A549 (cell line): ENCODE measurements around the gene SIRT3. TPM values are rescaled to one million over a fixed set of nuclear protein-coding genes. Genes with fewer than 3 reads are reported as not detected.
A peak's percentile ranks its signal among the peaks of the same experiment; 100 is the strongest.

Experiments used
- ATAC-seq, 2 experiments: fragments of 200-7000 bp in 1 of 2; fragments of >200 bp in 1 of 2; cut with Nextera tagmentation in 1 of 2; cut with Tn5 transposase in 1 of 2; 3 replicates each; pipeline versions ENCODE4 v1.8.0 to v1.9.1; 2018 to 2020; ENCODE audit warnings: mild to moderate bottlenecking in 1 of 2, moderate library complexity in 1 of 2
- CTCF ChIA-PET: fragments of 300-600 bp; sonication (Branson Sonifier 250); formaldehyde crosslinking; extraction: SDS; loops from one replicate; lab custom pipeline; 2021; ENCODE audit warnings: antibody characterized with exemption, inconsistent platforms; lab: Yijun Ruan, JAX
- POLR2A ChIA-PET: fragments of 350-600 bp; formaldehyde crosslinking; extraction: SDS; loops from one replicate; lab custom pipeline; 2021; ENCODE audit warnings: antibody characterized with exemption, inconsistent platforms; lab: Yijun Ruan, JAX
- DNase-seq, 2 experiments: peaks; one replicate each; pipeline versions ENCODE4 v3.0.0 to v3.0.0-alpha.2; 2011 to 2016; ENCODE audit warnings: low read depth in 1 of 2, low spot score in 1 of 2
- FAIRE-seq: peaks from 2 replicates; lab custom pipeline; 2011; peaks lifted over from hg19 to GRCh38; lab: Jason Lieb, UNC
- H3K27ac ChIP-seq, 2 experiments: fragments of >200 bp; sonication (Bioruptor Twin); formaldehyde crosslinking; 3 replicates each; pipeline ENCODE4 v1.5.1; 2016 to 2017
- H3K4me1 ChIP-seq: fragments of >200 bp; sonication (Bioruptor Twin); formaldehyde crosslinking; 3 replicates; pipeline ENCODE4 v1.6.1; 2016
- H3K4me2 ChIP-seq: fragments of >200 bp; sonication (Bioruptor Twin); formaldehyde crosslinking; 3 replicates; pipeline ENCODE4 v1.6.1; 2016
- H3K4me3 ChIP-seq: fragments of >200 bp; sonication (Bioruptor Twin); formaldehyde crosslinking; 3 replicates; pipeline ENCODE4 v1.5.1; 2016
- H3K9me3 ChIP-seq: fragments of >200 bp; sonication (Bioruptor Twin); formaldehyde crosslinking; 3 replicates; pipeline ENCODE4 v1.6.1; 2016
- BHLHE40 ChIP-seq: IDR thresholded peaks from 2 replicates; pipeline ENCODE4 v1.6.1; 2012; ENCODE audit warnings: low read depth, low read length, inconsistent platforms
- CEBPB ChIP-seq, 2 experiments: fragments of >200 bp in 1 of 2; sonication (Bioruptor Twin) in 1 of 2; formaldehyde crosslinking in 1 of 2; IDR thresholded peaks; 2 replicates each; pipeline ENCODE4 v1.6.1; 2012 to 2016
- CTCF ChIP-seq: fragments of >200 bp; sonication (Bioruptor Twin); formaldehyde crosslinking; IDR thresholded peaks from 3 replicates; pipeline ENCODE4 v1.5.1; 2016
- ELK1 ChIP-seq: fragments of 150-350 bp; IDR thresholded peaks from 2 replicates; pipeline ENCODE4 v1.6.1; 2014; ENCODE audit warnings: low read depth, mild to moderate bottlenecking, low read length
- HES2 ChIP-seq: fragments of >200 bp; sonication (Bioruptor Twin); formaldehyde crosslinking; IDR thresholded peaks from 2 replicates; pipeline ENCODE4 v1.6.1; 2016
- JUN ChIP-seq, 2 experiments: fragments of >200 bp; sonication (Bioruptor Twin); formaldehyde crosslinking; IDR thresholded peaks; 2 replicates in 1 of 2; 3 replicates in 1 of 2; pipeline ENCODE4 v1.6.1; 2016 to 2017
- KDM1A ChIP-seq: fragments of 200-600 bp; sonication (generic); IDR thresholded peaks from 2 replicates; pipeline ENCODE4 v1.6.1; 2016; ENCODE audit warnings: low read depth, mild to moderate bottlenecking
- MAFK ChIP-seq: fragments of 450-650 bp; IDR thresholded peaks from 2 replicates; pipeline ENCODE4 v1.6.1; 2014; ENCODE audit not compliant: partially characterized antibody
- PHF8 ChIP-seq: fragments of 200-600 bp; sonication (generic); IDR thresholded peaks from 2 replicates; pipeline ENCODE4 v1.6.1; 2016; ENCODE audit warnings: low read depth, mild to moderate bottlenecking, antibody characterized with exemption, moderate library complexity, borderline replicate concordance
- RAD21 ChIP-seq, 2 experiments: fragments of >200 bp in 1 of 2; sonication (Bioruptor Twin) in 1 of 2; formaldehyde crosslinking in 1 of 2; IDR thresholded peaks in 1 of 2; conservative IDR thresholded peaks in 1 of 2; 2 replicates in 1 of 2; 3 replicates in 1 of 2; pipeline ENCODE4 v1.6.1; 2012 to 2018; ENCODE audit warnings: inconsistent platforms in 1 of 2
- RARB ChIP-seq: fragments of 250-450 bp; sonication (Bioruptor Pico); IDR thresholded peaks from 2 replicates; pipeline ENCODE4 v1.8.0; 2021; ENCODE audit warnings: mild to moderate bottlenecking, moderate library complexity
- REST ChIP-seq: fragments of 200-600 bp; sonication (generic); IDR thresholded peaks from 2 replicates; pipeline ENCODE4 v1.6.1; 2016; ENCODE audit warnings: antibody characterized with exemption, mild to moderate bottlenecking, moderate library complexity
- RFX5 ChIP-seq: fragments of 450-650 bp; IDR thresholded peaks from 2 replicates; pipeline ENCODE4 v1.7.1; 2014; ENCODE audit warnings: antibody characterized with exemption, mild to moderate bottlenecking, moderate library complexity
- SMC3 ChIP-seq: fragments of >200 bp; sonication (Bioruptor Twin); formaldehyde crosslinking; IDR thresholded peaks from 3 replicates; pipeline ENCODE4 v1.6.1; 2018; ENCODE audit warnings: inconsistent platforms
- ZC3H11A ChIP-seq: fragments of 450-650 bp; IDR thresholded peaks from 2 replicates; pipeline ENCODE4 v1.6.1; 2014; ENCODE audit warnings: antibody characterized with exemption, mild to moderate bottlenecking
- ZFP36 ChIP-seq: fragments of 450-650 bp; IDR thresholded peaks from 2 replicates; pipeline ENCODE4 v1.6.1; 2014; ENCODE audit warnings: borderline replicate concordance; ENCODE audit not compliant: partially characterized antibody
- WGBS: methylation state at CpG from one replicate; pipeline ENCODE4 v1.1.6; 2017; ENCODE audit errors: missing lambda C conversion rate; 5-methylcytosine and 5-hydroxymethylcytosine counted together
- polyA plus RNA-seq, 4 experiments: library from polyadenylated mRNA; depleted of rRNA in 3 of 4; stranded (reverse); fragments of >200 nt; fragmentation: RNase III in 1 of 4; extraction: RNeasy Plus Mini Kit Qiagen cat#74134 plus additional on column Dnase treatment in 1 of 4; gene quantifications; 2 replicates in 3 of 4; 3 replicates in 1 of 4; pipeline ENCODE4 v1.2.3, GENCODE V29; 2011 to 2017

Gene SIRT3
- polyA plus RNA-seq, 2 of the 4 experiments (the other 2 are of a cell fraction) = 20.3 to 22.3 TPM

- 85% methylated on average over 10 of the region's 10 CpGs for WGBS
- DNase-seq (peak; percentile 30 to 63), FAIRE-seq (no peak)
Observed at GRCh38 chr11:250740-251299, 14.7 kb upstream of the SIRT3 start.

GRCh38 chr11:250274-250673 is 14.1 kb upstream of the SIRT3 start:
- no peak for FAIRE-seq
- no peak for DNase-seq
- POLR2A ChIA-PET = interaction anchor here (0.6 to 0.9 kb wide), 3 partner anchors 13 to 106 kb away, joined by 3 to 7 read pairs (median 4); partner anchors contain the start of genes BET1L, PSMD13 and RIC8A
- TF ChIP-seq MAFK (no peak), REST (no peak), HES2 (no peak), RFX5 (no peak), CTCF (no peak), ELK1 (no peak), JUN (IDR thresholded peaks at IDR 0.05) (no peak), BHLHE40 (no peak)
- Histone ChIP-seq H3K9me3 (no peaks in the 10 kb centered on the region), H3K4me3 (no peak overlapping the region), H3K4me1 (no peaks in the 10 kb centered on the region), H3K4me2 (no peak overlapping the region), H3K27ac (no peak overlapping the region)
- WGBS = 84% methylated on average over 5 of the region's 5 CpGs
- peak in 1 of 2 experiments; percentile 34; a peak in 2 of 6 replicates for ATAC-seq
- CTCF ChIA-PET = interaction anchor here (0.7 to 5.6 kb wide), 24 partner anchors 9 to 229 kb away, joined by 3 to 40 read pairs (median 6); partner anchors contain the start of genes PSMD13 and PTDSS2

More at GRCh38 chr11:250740-251299, 14.7 kb upstream of the SIRT3 start:
- Histone ChIP-seq H3K4me2 (no peak overlapping the region), H3K4me1 (no peaks in the 10 kb centered on the region), H3K27ac (no peak overlapping the region), H3K9me3 (no peaks in the 10 kb centered on the region), H3K4me3 (no peak overlapping the region)
- ATAC-seq = peak; percentile 86 to 93
- CTCF ChIA-PET = interaction anchor here (0.7 to 5.6 kb wide), 29 partner anchors 10 to 267 kb away, joined by 3 to 40 read pairs (median 6); partner anchors contain the start of genes PSMD13 and PTDSS2
- no peak for TF ChIP-seq CEBPB (IDR thresholded peaks at IDR 0.05)
- TF ChIP-seq ZFP36 = no peak
- no peak for TF ChIP-seq PHF8
- peak; percentile 42 to 49; a peak in 4 of 5 replicates for TF ChIP-seq RAD21 (conservative IDR thresholded peaks at IDR 0.05 in 1 of 2, IDR thresholded peaks at IDR 0.05 in 1 of 2)
- peak; percentile 57 for TF ChIP-seq SMC3
- no peak for TF ChIP-seq RARB (CRISPR knock-in tag)
- TF ChIP-seq KDM1A = no peak
- TF ChIP-seq CTCF = peak; percentile 64
- no peak for TF ChIP-seq ZC3H11A
- POLR2A ChIA-PET = interaction anchor here (0.6 to 0.9 kb wide), 3 partner anchors 14 to 105 kb away, joined by 3 to 7 read pairs (median 4); partner anchors contain the start of genes BET1L, PSMD13 and RIC8A
